A673 (cell line): Measurements from ENCODE around the gene AHNAK2.

Experiments used
- CTCF ChIP-seq: fragments of 300-800, 200-600 bp; sonication (generic); conservative IDR thresholded peaks from 2 replicates; pipeline ENCODE4 v1.5.1; 2017; ENCODE audit warnings: low read depth, mild to moderate bottlenecking, antibody characterized with exemption, low read length, moderate library complexity, mixed read lengths
- EZH2 ChIP-seq: fragments of 200-600 bp; sonication (generic); IDR thresholded peaks from 2 replicates; pipeline ENCODE4 v1.6.1; 2017; ENCODE audit warnings: borderline replicate concordance, low read depth, mild to moderate bottlenecking, mixed read lengths, antibody characterized with exemption, low read length; ENCODE audit not compliant: poor library complexity, severe bottlenecking

GRCh38 chr14:105023791-105024480, 45.8 kb upstream of the AHNAK2 start:
- TF ChIP-seq EZH2 (no peak), CTCF (no peak)
